Measurements from ENCODE around the gene CACNA2D2.
A peak's percentile ranks its signal among the peaks of the same experiment; 100 is the strongest.

GRCh38 chr3:50322115-50322385 is 181.4 kb downstream of the CACNA2D2 start:
- TF ChIP-seq, protein P1, sequence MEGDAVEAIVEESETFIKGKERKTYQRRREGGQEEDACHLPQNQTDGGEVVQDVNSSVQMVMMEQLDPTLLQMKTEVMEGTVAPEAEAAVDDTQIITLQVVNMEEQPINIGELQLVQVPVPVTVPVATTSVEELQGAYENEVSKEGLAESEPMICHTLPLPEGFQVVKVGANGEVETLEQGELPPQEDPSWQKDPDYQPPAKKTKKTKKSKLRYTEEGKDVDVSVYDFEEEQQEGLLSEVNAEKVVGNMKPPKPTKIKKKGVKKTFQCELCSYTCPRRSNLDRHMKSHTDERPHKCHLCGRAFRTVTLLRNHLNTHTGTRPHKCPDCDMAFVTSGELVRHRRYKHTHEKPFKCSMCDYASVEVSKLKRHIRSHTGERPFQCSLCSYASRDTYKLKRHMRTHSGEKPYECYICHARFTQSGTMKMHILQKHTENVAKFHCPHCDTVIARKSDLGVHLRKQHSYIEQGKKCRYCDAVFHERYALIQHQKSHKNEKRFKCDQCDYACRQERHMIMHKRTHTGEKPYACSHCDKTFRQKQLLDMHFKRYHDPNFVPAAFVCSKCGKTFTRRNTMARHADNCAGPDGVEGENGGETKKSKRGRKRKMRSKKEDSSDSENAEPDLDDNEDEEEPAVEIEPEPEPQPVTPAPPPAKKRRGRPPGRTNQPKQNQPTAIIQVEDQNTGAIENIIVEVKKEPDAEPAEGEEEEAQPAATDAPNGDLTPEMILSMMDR (IDR thresholded peaks at IDR 0.05): no peak
- peak in 1 of 3 donors; percentile 3 for TF ChIP-seq POLR2A (IDR thresholded peaks at IDR 0.05)

Data from body of pancreas (tissue), 4 donors.